ENCODE measurements around the gene CPEB3. TPM values are rescaled to one million over a fixed set of nuclear protein-coding genes. Genes with fewer than 3 reads are reported as not detected.

Gene CPEB3
- total RNA-seq, 1 donor from 2014 or later = 13.6 TPM

DNA sequence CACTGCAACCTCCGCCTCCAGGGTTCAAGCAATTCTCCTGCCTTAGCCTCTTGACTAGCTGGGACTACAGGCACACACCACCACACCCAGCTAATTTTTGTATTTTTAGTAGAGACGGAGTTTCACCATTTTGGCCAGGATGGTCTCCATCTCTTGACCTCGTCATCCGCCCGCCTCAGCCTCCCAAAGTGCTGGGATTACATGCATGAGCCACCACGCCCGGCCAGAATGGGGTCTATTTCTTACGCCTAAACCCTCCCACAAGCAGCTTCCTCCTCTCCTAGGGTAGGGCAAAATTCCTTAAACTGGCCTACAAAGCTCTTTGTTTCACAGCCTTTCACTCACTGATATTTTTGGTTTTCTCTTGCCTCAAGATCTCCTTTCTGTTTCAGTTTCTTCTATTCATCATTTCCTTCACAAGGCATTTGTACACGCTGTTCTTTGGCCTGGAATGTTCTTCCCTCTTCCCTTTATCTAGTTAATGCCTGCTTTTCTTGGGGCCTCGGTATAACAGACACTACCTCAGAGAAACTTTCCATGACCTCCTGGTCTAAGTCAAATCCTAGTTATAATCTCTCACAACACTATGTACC is 6.7 kb downstream of the CPEB3 start:
- intact Hi-C loops (cut with micrococcal nuclease) = no loop called here
- H3K4me3 ChIP-seq = no peak overlapping the region
- H3K4me1 ChIP-seq = peaks cover 13% of the 10 kb centered on the region
- H3K36me3 ChIP-seq = no peaks in the 10 kb centered on the region
- H3K9me3 ChIP-seq (replicated peaks) = no peaks in the 10 kb centered on the region
- DNase-seq = no peak
- H3K27ac ChIP-seq (replicated peaks) = peak overlapping the region; percentile 41
- H3K27me3 ChIP-seq (ENCODE audit: low read depth) = no peaks in the 10 kb centered on the region
- TF ChIP-seq, protein P1, sequence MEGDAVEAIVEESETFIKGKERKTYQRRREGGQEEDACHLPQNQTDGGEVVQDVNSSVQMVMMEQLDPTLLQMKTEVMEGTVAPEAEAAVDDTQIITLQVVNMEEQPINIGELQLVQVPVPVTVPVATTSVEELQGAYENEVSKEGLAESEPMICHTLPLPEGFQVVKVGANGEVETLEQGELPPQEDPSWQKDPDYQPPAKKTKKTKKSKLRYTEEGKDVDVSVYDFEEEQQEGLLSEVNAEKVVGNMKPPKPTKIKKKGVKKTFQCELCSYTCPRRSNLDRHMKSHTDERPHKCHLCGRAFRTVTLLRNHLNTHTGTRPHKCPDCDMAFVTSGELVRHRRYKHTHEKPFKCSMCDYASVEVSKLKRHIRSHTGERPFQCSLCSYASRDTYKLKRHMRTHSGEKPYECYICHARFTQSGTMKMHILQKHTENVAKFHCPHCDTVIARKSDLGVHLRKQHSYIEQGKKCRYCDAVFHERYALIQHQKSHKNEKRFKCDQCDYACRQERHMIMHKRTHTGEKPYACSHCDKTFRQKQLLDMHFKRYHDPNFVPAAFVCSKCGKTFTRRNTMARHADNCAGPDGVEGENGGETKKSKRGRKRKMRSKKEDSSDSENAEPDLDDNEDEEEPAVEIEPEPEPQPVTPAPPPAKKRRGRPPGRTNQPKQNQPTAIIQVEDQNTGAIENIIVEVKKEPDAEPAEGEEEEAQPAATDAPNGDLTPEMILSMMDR (IDR thresholded peaks at IDR 0.05; ENCODE audit: borderline replicate concordance) = no peak

DNA sequence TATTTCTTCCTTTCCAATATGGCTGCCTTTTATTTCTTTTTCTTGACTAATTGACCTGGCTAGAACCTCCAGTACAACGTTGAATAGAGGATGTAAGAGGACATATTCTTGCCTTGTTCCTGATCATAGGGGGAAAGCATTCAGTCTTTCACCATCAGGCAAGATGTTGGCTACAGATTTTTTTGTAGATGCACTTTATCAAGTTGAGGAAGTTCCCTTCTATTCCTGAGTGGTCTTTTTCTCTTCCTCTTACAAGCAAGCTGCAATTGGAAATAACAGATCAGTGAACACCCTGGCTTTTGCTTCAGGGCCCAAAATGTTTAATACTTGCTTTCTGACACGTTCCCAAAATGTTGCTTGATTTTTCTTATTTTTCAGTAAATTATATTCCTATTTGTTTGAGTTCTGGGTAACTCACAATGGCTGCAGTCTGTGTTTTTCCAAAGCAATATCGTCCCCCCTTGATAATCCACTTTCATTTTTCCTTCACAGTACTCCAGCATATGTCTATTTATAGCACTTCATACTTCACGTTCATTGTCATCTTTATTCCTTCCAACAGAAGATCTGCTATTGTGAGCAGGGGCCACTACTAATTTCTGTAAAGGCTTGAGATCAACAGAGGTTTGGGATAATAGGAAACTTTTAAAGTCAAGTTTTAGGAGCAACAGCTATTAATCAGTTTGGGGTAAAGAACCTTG is 11.7 kb downstream of the CPEB3 start:
- Histone ChIP-seq H3K4me3 (peak overlapping the region; percentile 45), H3K4me1 (peaks cover 17% of the 10 kb centered on the region), H3K36me3 (no peaks in the 10 kb centered on the region), H3K27me3 (ENCODE audit: low read depth) (no peaks in the 10 kb centered on the region), H3K27ac (replicated peaks) (peak overlapping the region; percentile 72), H3K9me3 (replicated peaks) (no peaks in the 10 kb centered on the region)
- TF ChIP-seq, protein P1 (IDR thresholded peaks at IDR 0.05; ENCODE audit: borderline replicate concordance) = no peak
- no peak for DNase-seq
- intact Hi-C loops (cut with micrococcal nuclease) = no loop called here

DNA sequence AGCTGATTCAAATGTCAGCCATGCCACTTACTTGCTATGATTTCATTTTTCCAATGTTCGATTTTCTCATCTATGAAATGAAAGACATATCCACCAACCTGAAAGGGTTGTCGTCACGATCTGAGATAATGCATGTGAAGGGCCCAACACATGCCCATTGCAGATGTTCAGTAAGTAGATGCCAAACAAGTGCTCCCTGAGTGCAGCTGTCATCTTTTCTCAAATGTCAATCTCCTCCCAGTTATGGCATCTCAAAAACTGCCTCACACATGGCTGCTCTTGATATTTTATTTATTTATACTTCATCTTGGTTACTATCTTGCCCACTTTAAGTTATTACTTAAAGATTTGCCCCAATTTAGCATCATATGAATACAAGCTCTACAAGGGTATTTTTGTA is 16.8 kb downstream of the CPEB3 start:
- Histone ChIP-seq H3K9me3 (replicated peaks) (no peaks in the 10 kb centered on the region), H3K27me3 (ENCODE audit: low read depth) (no peaks in the 10 kb centered on the region), H3K4me1 (peaks cover 7% of the 10 kb centered on the region), H3K36me3 (no peaks in the 10 kb centered on the region), H3K27ac (replicated peaks) (no peak overlapping the region), H3K4me3 (no peak overlapping the region)
- intact Hi-C loops (cut with micrococcal nuclease) = no loop called here
- TF ChIP-seq, protein P1 (IDR thresholded peaks at IDR 0.05; ENCODE audit: borderline replicate concordance) = no peak
- DNase-seq = no peak

DNA sequence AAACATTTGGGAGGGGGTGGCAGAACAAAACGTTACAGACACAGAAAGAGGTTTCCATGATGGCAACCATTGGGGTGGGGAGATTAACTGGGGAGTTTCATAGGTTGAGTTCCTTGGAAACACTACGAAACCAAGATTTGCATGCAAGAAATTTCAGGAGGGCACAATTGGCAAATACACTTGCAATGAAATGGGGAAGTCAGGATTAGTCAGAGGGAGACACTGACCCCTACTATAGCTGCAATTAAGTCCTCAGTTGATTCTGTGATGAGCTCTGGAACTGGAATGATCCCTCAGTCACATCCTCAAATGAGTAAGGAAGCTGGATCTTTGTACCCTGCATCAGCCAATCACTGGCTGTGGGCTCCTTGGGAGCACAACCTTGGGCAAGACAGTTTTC is 22.1 kb downstream of the CPEB3 start:
- no peak for DNase-seq
- H3K4me1 ChIP-seq = peaks cover 11% of the 10 kb centered on the region
- no peak overlapping the region for H3K4me3 ChIP-seq
- intact Hi-C loops (cut with micrococcal nuclease) = no loop called here
- H3K36me3 ChIP-seq = no peaks in the 10 kb centered on the region
- no peak overlapping the region for H3K27ac ChIP-seq (replicated peaks)
- no peaks in the 10 kb centered on the region for H3K9me3 ChIP-seq (replicated peaks)
- no peaks in the 10 kb centered on the region for H3K27me3 ChIP-seq (ENCODE audit: low read depth)
- TF ChIP-seq, protein P1 (IDR thresholded peaks at IDR 0.05; ENCODE audit: borderline replicate concordance) = no peak

DNA sequence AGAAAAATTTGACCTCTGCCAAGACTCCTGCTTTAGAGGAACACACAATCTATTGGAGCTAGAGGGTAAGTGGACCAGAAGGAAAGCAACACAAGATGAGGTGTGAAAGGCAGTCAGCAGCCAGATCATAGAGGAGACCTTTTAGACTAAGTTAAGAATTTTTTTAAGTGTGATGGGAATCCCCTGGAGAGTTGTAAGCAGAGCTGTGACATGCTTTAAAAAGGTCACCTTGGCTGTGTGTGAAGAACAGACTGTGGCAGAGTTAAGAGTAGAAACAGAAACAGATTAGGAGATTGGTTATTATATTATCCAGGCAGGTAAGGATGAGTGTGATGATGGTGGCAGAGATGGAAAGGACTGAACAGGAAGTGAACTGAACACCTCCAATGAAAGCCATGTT is 23.5 kb downstream of the CPEB3 start:
- TF ChIP-seq, protein P1 (IDR thresholded peaks at IDR 0.05; ENCODE audit: borderline replicate concordance) = no peak
- no peak overlapping the region for H3K4me3 ChIP-seq
- DNase-seq = no peak
- H3K36me3 ChIP-seq = no peaks in the 10 kb centered on the region
- no peaks in the 10 kb centered on the region for H3K27me3 ChIP-seq (ENCODE audit: low read depth)
- intact Hi-C loops (cut with micrococcal nuclease) = no loop called here
- peaks cover 11% of the 10 kb centered on the region for H3K4me1 ChIP-seq
- H3K27ac ChIP-seq (replicated peaks) = peak overlapping the region; percentile 45
- no peaks in the 10 kb centered on the region for H3K9me3 ChIP-seq (replicated peaks)

Measured in left ventricle myocardium inferior (tissue), 1 donor.